Measurements from ENCODE around the gene SMIM44.
A peak's percentile ranks its signal among the peaks of the same experiment; 100 is the strongest.
"Not testable (repeated sequence)": the region's sequence is repeated elsewhere in the genome, so short reads cannot be mapped to it uniquely, and the experiment has no call there.

SMIM44 gene

DNA sequence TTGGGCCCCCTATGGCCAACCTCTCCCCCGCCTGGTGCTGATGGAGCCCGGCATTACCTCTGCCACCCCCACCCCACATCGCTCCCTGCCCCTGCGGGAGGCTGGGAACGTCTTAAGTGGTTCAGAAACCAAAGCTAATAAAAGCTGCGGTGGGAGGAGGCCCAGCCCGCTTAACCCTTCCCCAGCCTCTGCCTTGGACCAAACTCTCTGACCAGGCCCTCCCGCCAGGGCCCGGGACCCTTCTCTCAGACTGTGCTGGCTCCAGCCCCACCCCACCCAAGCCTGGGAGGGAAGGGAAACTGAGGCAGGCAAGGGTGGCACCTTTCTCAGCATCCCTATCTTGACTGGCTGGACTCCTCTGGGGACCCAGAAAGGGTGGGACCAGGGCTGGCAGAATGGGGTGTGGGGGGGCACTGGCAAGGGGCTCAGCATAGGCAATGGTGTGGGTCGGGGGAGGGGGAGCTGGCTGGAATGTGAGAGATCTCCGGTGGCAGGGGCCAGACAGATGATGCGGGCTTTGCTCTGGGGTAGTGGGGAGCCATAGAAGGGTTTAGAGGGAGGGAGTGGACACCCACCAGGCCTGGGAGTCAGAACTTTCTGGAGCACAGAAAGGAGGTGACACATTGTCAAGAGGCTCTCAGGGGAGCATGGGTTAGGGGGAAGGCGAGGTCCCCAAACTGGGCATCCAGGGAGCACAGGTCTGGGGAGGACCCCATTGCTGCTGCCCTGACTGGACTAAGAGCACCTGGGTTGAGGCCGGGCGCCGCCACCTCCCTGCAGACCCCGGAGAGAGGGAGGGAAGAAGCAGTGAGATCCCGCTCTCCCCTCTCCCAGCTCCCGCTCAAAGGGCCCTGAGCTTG lies 24.8 kb downstream of the SMIM44 start:
- H3K4me1 ChIP-seq (ENCODE audit: control insufficient read depth, low read depth, low read length), result peaks cover 4% of the 10 kb centered on the region
- H3K4me3 ChIP-seq (ENCODE audit: low read length), result peak overlapping the region; percentile 35
- H3K9ac ChIP-seq (ENCODE audit: low read length), result no peak overlapping the region
- H3K27me3 ChIP-seq (ENCODE audit: control insufficient read depth, insufficient read depth, low read length), result peaks cover 64% of the 10 kb centered on the region
- H3K27ac ChIP-seq (ENCODE audit: low read length), result no peak overlapping the region
- H3K9me3 ChIP-seq (ENCODE audit: control insufficient read depth, low read depth, low read length), result no peaks in the 10 kb centered on the region
- H3K36me3 ChIP-seq (ENCODE audit: control insufficient read depth, low read depth, low read length), result no peaks in the 10 kb centered on the region

GRCh38 chr19:3457528-3458228 lies 25.6 kb downstream of the SMIM44 start:
- no peak overlapping the region for H3K9ac ChIP-seq (ENCODE audit: low read length)
- H3K27me3 ChIP-seq (ENCODE audit: control insufficient read depth, insufficient read depth, low read length), result peaks cover 56% of the 10 kb centered on the region
- H3K27ac ChIP-seq (ENCODE audit: low read length), result no peak overlapping the region
- no peak overlapping the region for H3K4me3 ChIP-seq (ENCODE audit: low read length)
- no peaks in the 10 kb centered on the region for H3K36me3 ChIP-seq (ENCODE audit: control insufficient read depth, low read depth, low read length)
- H3K4me1 ChIP-seq (ENCODE audit: control insufficient read depth, low read depth, low read length), result peaks cover 4% of the 10 kb centered on the region
- H3K9me3 ChIP-seq (ENCODE audit: control insufficient read depth, low read depth, low read length), result no peaks in the 10 kb centered on the region

- no peak overlapping the region for H3K27ac ChIP-seq (ENCODE audit: low read length)
- no peak overlapping the region for H3K4me3 ChIP-seq (ENCODE audit: low read length)
- no peak overlapping the region for H3K9ac ChIP-seq (ENCODE audit: low read length)
- peaks cover 50% of the 10 kb centered on the region for H3K27me3 ChIP-seq (ENCODE audit: control insufficient read depth, insufficient read depth, low read length)
- H3K4me1 ChIP-seq (ENCODE audit: control insufficient read depth, low read depth, low read length), result peaks cover 4% of the 10 kb centered on the region
- H3K36me3 ChIP-seq (ENCODE audit: control insufficient read depth, low read depth, low read length), result no peaks in the 10 kb centered on the region
- H3K9me3 ChIP-seq (ENCODE audit: control insufficient read depth, low read depth, low read length), result no peaks in the 10 kb centered on the region
Observed at GRCh38 chr19:3456925-3457527, 26.2 kb downstream of the SMIM44 start.

DNA sequence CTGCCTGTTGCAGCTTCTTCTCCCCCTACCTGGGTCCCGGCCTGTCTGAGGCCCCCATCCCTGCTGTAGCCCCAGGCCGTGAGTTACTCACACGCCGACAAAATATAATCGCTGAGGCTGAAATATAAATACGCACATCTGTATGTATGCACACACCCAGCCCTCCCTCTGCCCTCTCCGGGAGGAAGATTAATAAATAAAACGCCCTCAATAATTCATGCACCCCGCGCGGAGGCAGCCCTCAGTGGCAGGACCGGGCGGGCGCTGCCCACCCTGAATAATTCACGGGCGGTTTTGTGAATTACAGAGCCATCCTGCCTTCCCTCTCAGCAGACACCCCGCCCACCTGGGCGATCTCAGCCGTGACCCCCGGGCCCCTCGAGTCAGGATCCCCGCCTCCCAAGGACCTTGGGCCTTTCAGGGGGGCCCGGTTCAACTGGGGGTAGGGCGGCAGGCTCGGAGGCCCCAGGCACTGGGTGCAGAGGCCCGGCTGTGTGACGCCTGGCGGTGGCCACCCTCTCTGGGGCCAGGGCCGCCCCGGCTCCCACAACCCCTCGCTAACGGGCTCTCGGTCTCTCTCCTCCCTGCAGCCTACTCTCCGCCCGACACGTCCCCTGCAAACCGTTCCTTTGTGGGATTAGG lies 27.2 kb downstream of the SMIM44 start:
- no peak overlapping the region for H3K27ac ChIP-seq (ENCODE audit: low read length)
- H3K4me1 ChIP-seq (ENCODE audit: control insufficient read depth, low read depth, low read length), result peaks cover 4% of the 10 kb centered on the region
- no peak overlapping the region for H3K9ac ChIP-seq (ENCODE audit: low read length)
- peaks cover 43% of the 10 kb centered on the region for H3K27me3 ChIP-seq (ENCODE audit: control insufficient read depth, insufficient read depth, low read length)
- no peaks in the 10 kb centered on the region for H3K9me3 ChIP-seq (ENCODE audit: control insufficient read depth, low read depth, low read length)
- no peak overlapping the region for H3K4me3 ChIP-seq (ENCODE audit: low read length)
- no peaks in the 10 kb centered on the region for H3K36me3 ChIP-seq (ENCODE audit: control insufficient read depth, low read depth, low read length)

DNA sequence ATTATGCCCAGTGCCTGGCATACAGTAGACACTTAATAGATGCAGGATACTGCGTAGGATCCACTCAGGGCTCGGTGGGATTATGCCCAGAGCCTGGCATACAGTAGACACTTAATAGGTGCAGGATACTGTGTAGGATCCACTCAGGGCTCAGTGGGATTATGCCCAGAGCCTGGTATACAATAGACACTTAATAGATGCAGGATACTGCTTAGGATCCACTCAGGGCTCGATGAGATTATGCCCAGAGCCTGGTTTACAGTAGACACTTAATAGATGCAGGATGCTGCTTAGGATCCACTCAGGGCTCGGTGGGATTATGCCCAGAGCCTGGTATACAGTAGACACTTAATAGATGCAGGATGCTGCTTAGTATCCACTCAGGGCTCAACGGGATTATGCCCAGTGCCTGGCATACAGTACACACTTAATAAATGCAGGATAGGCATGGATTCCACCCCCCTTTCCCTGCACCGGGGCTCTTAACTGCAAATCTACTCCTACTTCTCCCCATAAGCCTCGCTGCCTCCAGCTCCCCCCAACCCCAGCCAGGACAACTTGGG lies 27.8 kb downstream of the SMIM44 start:
- peaks cover 4% of the 10 kb centered on the region for H3K4me1 ChIP-seq (ENCODE audit: control insufficient read depth, low read depth, low read length)
- no peak overlapping the region for H3K9ac ChIP-seq (ENCODE audit: low read length)
- H3K27ac ChIP-seq (ENCODE audit: low read length), result no peak overlapping the region
- no peaks in the 10 kb centered on the region for H3K9me3 ChIP-seq (ENCODE audit: control insufficient read depth, low read depth, low read length)
- peaks cover 37% of the 10 kb centered on the region for H3K27me3 ChIP-seq (ENCODE audit: control insufficient read depth, insufficient read depth, low read length)
- no peak overlapping the region for H3K4me3 ChIP-seq (ENCODE audit: low read length)
- no peaks in the 10 kb centered on the region for H3K36me3 ChIP-seq (ENCODE audit: control insufficient read depth, low read depth, low read length)

DNA sequence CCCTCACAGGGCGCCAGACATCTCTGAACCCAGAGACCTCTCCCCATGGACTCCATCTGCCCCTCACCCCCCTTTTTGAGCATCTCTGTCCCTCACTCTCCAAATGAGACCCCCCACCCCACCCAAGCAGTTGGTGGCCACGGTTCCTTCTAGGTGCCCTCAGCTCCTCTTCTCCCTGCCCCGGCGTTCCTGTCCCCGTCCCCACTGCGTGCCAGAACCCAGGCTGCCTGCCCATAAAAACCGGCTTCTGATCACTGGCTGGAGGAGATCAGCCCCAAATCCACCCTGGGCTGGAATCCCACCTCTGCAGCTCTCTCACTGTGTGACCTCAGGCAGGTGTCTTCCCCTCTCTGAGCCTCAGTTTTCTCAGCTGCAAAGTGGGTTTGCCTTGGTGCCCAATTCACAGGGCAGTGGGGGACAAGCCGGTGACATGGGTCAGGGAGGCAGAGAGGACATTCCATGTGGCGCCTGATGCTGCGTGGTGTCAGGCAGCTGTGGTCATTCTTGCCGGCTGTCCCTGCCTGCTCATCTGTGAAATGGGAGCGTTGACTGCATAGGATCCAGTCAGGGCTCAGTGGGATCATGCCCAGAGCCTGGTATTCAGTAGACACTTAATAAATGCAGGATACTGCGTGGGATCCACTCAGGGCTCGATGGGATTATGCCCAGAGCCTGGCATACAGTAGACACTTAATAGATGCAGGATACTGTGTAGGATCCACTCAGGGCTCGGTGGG lies 28.4 kb downstream of the SMIM44 start:
- Histone ChIP-seq H3K4me1 (ENCODE audit: control insufficient read depth, low read depth, low read length) (peaks cover 4% of the 10 kb centered on the region), H3K9ac (ENCODE audit: low read length) (no peak overlapping the region), H3K9me3 (ENCODE audit: control insufficient read depth, low read depth, low read length) (no peaks in the 10 kb centered on the region), H3K36me3 (ENCODE audit: control insufficient read depth, low read depth, low read length) (no peaks in the 10 kb centered on the region), H3K27me3 (ENCODE audit: control insufficient read depth, insufficient read depth, low read length) (peaks cover 31% of the 10 kb centered on the region), H3K4me3 (ENCODE audit: low read length) (no peak overlapping the region), H3K27ac (ENCODE audit: low read length) (no peak overlapping the region)

- H3K9me3 ChIP-seq (ENCODE audit: control insufficient read depth, low read depth, low read length), result no peaks in the 10 kb centered on the region
- H3K27me3 ChIP-seq (ENCODE audit: control insufficient read depth, insufficient read depth, low read length), result peaks cover 21% of the 10 kb centered on the region
- H3K4me1 ChIP-seq (ENCODE audit: control insufficient read depth, low read depth, low read length), result peaks cover 4% of the 10 kb centered on the region
- H3K4me3 ChIP-seq (ENCODE audit: low read length), result no peak overlapping the region
- H3K27ac ChIP-seq (ENCODE audit: low read length), result no peak overlapping the region
- no peak overlapping the region for H3K9ac ChIP-seq (ENCODE audit: low read length)
- H3K36me3 ChIP-seq (ENCODE audit: control insufficient read depth, low read depth, low read length), result no peaks in the 10 kb centered on the region
Observed at GRCh38 chr19:3453840-3454239, 29.4 kb downstream of the SMIM44 start.

DNA sequence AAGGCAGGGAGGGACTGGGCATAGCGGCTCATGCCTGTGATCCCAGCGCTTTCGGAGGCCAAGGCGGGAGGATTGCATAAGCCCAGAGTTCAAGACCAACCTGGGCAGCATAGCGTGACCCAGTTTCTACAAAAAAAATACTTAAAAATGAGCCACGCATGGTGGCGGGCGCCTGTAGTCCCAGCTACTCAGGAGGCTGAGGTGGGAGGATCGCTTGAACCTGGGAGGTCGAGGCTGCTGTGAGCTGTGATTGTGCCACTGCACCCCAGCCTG lies 30.4 kb downstream of the SMIM44 start:
- not testable (repeated sequence) for H3K4me1 ChIP-seq (ENCODE audit: control insufficient read depth, low read depth, low read length); H3K9me3 ChIP-seq (ENCODE audit: control insufficient read depth, low read depth, low read length); H3K4me3 ChIP-seq (ENCODE audit: low read length); H3K27ac ChIP-seq (ENCODE audit: low read length); H3K36me3 ChIP-seq (ENCODE audit: control insufficient read depth, low read depth, low read length); H3K9ac ChIP-seq (ENCODE audit: low read length)
- peaks cover 11% of the 10 kb centered on the region for H3K27me3 ChIP-seq (ENCODE audit: control insufficient read depth, insufficient read depth, low read length)

DNA sequence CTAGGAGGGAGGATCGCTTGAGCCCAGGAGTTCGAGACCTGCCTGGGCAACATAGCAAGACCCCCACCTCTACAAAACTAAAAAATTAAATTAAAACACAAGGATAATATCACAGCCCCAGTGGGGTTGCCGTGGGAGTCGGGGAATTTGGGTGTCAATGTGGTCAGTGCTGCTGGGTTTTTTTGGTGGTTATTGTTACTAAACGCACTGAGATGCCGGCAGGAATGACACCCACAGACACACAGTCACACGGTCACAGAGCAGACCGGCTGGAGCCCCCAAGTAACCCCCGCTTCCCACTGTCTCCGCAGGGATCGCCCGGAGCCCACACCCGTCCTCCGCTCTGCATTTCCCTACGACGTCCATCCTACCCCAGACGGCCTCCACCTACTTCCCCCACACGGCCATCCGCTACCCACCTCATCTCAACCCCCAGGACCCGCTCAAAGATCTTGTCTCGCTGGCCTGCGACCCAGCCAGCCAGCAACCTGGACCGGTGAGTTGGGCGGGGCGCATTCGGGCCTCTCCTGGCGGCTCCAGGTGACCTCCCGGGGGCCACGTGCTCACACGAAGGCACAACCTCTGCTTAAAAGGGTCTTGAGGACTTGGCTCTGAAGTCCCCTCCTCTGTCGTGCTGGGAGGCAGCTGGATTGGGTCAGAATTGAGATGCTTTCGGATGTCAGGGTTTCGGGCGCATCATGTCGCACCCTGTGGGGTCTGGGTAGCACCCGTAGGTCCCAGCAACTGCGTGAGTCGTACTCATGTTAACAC lies 30.9 kb downstream of the SMIM44 start:
- Histone ChIP-seq H3K4me3 (ENCODE audit: low read length) (no peak overlapping the region), H3K27ac (ENCODE audit: low read length) (no peak overlapping the region), H3K9me3 (ENCODE audit: control insufficient read depth, low read depth, low read length) (no peaks in the 10 kb centered on the region), H3K36me3 (ENCODE audit: control insufficient read depth, low read depth, low read length) (no peaks in the 10 kb centered on the region), H3K27me3 (ENCODE audit: control insufficient read depth, insufficient read depth, low read length) (peaks cover 6% of the 10 kb centered on the region), H3K4me1 (ENCODE audit: control insufficient read depth, low read depth, low read length) (no peaks in the 10 kb centered on the region), H3K9ac (ENCODE audit: low read length) (no peak overlapping the region)

DNA sequence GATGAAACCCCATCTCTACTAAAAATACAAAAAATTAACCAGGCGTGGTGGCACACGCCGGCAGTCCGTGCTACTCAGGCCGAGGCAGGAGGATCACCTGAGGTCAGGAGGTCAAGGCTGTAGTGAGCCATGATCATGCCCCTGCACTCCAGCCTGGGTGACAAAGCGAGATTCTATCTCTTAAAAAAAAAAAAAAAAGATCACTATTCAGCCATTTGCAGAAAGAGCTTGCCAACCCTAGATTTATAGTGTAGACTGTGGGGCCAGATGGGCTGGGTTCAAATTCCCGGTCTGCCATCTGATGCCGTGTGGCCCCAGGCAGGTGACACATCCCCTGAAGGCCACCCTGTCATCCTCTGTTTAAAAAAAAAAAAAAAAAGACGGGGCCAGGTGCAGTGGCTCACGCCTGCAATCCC lies 31.8 kb downstream of the SMIM44 start:
- H3K9me3 ChIP-seq (ENCODE audit: control insufficient read depth, low read depth, low read length), result no peaks in the 10 kb centered on the region
- H3K4me1 ChIP-seq (ENCODE audit: control insufficient read depth, low read depth, low read length), result no peaks in the 10 kb centered on the region
- no peak overlapping the region for H3K27ac ChIP-seq (ENCODE audit: low read length)
- H3K4me3 ChIP-seq (ENCODE audit: low read length), result no peak overlapping the region
- no peaks in the 10 kb centered on the region for H3K36me3 ChIP-seq (ENCODE audit: control insufficient read depth, low read depth, low read length)
- no peaks in the 10 kb centered on the region for H3K27me3 ChIP-seq (ENCODE audit: control insufficient read depth, insufficient read depth, low read length)
- H3K9ac ChIP-seq (ENCODE audit: low read length), result no peak overlapping the region
